OCI-LY1 (cell line): ENCODE measurements around the gene SLC7A8.

ENCODE experiments used
- H2AFZ ChIP-seq: fragments of 200-600 bp; sonication (generic), shearing (Covaris generic); 2 replicates; pipeline ENCODE4 v1.6.0; 2014; ENCODE audit warnings: antibody characterized with exemption, mild to moderate bottlenecking, low read length
- H3F3A ChIP-seq: fragments of 200-600 bp; sonication (generic), shearing (Covaris generic); 2 replicates; pipeline ENCODE4 v1.6.0; 2014; ENCODE audit warnings: mild to moderate bottlenecking, antibody characterized with exemption, low read length, moderate library complexity; ENCODE audit not compliant: insufficient read depth
- H3K27ac ChIP-seq: fragments of 200-600 bp; sonication (generic); 2 replicates; pipeline ENCODE4 v1.5.1; 2014; ENCODE audit warnings: low read length, mixed run types, mild to moderate bottlenecking, low read depth; ENCODE audit not compliant: poor library complexity, severe bottlenecking
- H3K27me3 ChIP-seq: fragments of 200-600 bp; sonication (generic); 2 replicates; pipeline ENCODE4 v1.6.0; 2014; ENCODE audit warnings: antibody characterized with exemption, mild to moderate bottlenecking, low read length, moderate library complexity; ENCODE audit not compliant: insufficient read depth
- H3K36me3 ChIP-seq: fragments of 200-600 bp; sonication (generic); 2 replicates; pipeline ENCODE4 v1.6.1; 2014; ENCODE audit warnings: mild to moderate bottlenecking, antibody characterized with exemption, low read length, moderate library complexity, mixed read lengths; ENCODE audit not compliant: insufficient read depth
- H3K4me1 ChIP-seq: fragments of 200-600 bp; sonication (generic); 2 replicates; pipeline ENCODE4 v1.5.1; 2014; ENCODE audit warnings: mild to moderate bottlenecking, low read length, moderate library complexity; ENCODE audit not compliant: insufficient read depth, severe bottlenecking
- H3K4me2 ChIP-seq: fragments of 200-600 bp; sonication (generic), shearing (Covaris generic); 2 replicates; pipeline ENCODE4 v1.6.1; 2014; ENCODE audit warnings: low read length
- H3K4me3 ChIP-seq: fragments of 200-600 bp; sonication (generic); 2 replicates; pipeline ENCODE4 v1.5.1; 2014; ENCODE audit warnings: low read length, low read depth, mild to moderate bottlenecking, mixed read lengths; ENCODE audit not compliant: poor library complexity, severe bottlenecking
- H3K79me2 ChIP-seq: fragments of 200-600 bp; shearing (Covaris generic); 2 replicates; pipeline ENCODE4 v1.6.1; 2016; ENCODE audit warnings: mixed run types, low read length, mixed read lengths; ENCODE audit not compliant: insufficient read depth
- H3K9ac ChIP-seq: fragments of 200-600 bp; sonication (generic), shearing (Covaris generic); 2 replicates; pipeline ENCODE4 v1.6.1; 2014; ENCODE audit warnings: mild to moderate bottlenecking, low read length, mixed read lengths
- H3K9me2 ChIP-seq: fragments of 200-600 bp; sonication (generic), shearing (Covaris generic); 2 replicates; pipeline ENCODE4 v1.6.1; 2014; ENCODE audit warnings: low read depth, mild to moderate bottlenecking, low read length, mixed read lengths
- H3K9me3 ChIP-seq: fragments of 200-600 bp; shearing (Covaris generic); 2 replicates; pipeline ENCODE4 v1.6.1; 2014; ENCODE audit warnings: low read length, mixed read lengths
- H4K20me1 ChIP-seq: fragments of 200-600 bp; sonication (generic), shearing (Covaris generic); 2 replicates; pipeline ENCODE4 v1.6.0; 2016; ENCODE audit warnings: mild to moderate bottlenecking, low read length; ENCODE audit not compliant: insufficient read depth
- EZH2 ChIP-seq: fragments of 200-600 bp; sonication (generic), shearing (Covaris generic); IDR thresholded peaks from 2 replicates; pipeline ENCODE4 v1.8.0; 2017; ENCODE audit warnings: borderline replicate concordance, mixed run types, mild to moderate bottlenecking, antibody characterized with exemption, low read length, moderate library complexity, mixed read lengths
- TF ChIP-seq, protein P1 (sequence below): fragments of 200-600 bp; sonication (generic), shearing (Covaris generic); IDR thresholded peaks from 2 replicates; pipeline ENCODE4 v1.5.1; 2017; ENCODE audit warnings: mild to moderate bottlenecking, antibody characterized with exemption, low read length, moderate library complexity, mixed read lengths

The SLC7A8 gene

DNA sequence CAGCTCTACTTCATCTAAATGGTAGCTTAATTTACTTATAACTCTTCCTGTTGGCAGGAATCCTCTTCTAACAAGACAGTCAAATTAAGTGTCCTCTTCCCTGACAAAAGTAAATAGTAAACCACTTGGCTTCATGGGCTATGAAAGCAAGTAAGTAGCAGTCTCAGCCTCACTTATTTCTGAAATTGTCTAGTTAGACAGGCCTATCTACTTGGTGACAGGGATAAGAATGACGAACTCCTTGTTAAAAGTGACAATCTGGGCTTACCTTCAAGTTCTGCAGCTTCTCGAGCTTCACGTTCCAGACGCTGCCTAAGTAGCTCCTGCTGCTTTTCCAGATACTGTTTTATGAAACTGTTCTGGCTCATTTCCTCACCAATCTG lies 93.2 kb downstream of the SLC7A8 start:
- H3F3A ChIP-seq = no peaks in the 10 kb centered on the region
- no peak overlapping the region for H2AFZ ChIP-seq
- no peak overlapping the region for H3K4me3 ChIP-seq
- H3K79me2 ChIP-seq = peaks cover 25% of the 10 kb centered on the region
- peaks cover 81% of the 10 kb centered on the region for H3K36me3 ChIP-seq
- H3K27ac ChIP-seq = no peak overlapping the region
- H4K20me1 ChIP-seq = no peaks in the 10 kb centered on the region
- no peaks in the 10 kb centered on the region for H3K27me3 ChIP-seq
- H3K4me1 ChIP-seq = peaks cover 13% of the 10 kb centered on the region
- H3K9ac ChIP-seq = no peak overlapping the region
- H3K9me3 ChIP-seq = no peaks in the 10 kb centered on the region
- no peak for TF ChIP-seq EZH2
- TF ChIP-seq, protein P1, sequence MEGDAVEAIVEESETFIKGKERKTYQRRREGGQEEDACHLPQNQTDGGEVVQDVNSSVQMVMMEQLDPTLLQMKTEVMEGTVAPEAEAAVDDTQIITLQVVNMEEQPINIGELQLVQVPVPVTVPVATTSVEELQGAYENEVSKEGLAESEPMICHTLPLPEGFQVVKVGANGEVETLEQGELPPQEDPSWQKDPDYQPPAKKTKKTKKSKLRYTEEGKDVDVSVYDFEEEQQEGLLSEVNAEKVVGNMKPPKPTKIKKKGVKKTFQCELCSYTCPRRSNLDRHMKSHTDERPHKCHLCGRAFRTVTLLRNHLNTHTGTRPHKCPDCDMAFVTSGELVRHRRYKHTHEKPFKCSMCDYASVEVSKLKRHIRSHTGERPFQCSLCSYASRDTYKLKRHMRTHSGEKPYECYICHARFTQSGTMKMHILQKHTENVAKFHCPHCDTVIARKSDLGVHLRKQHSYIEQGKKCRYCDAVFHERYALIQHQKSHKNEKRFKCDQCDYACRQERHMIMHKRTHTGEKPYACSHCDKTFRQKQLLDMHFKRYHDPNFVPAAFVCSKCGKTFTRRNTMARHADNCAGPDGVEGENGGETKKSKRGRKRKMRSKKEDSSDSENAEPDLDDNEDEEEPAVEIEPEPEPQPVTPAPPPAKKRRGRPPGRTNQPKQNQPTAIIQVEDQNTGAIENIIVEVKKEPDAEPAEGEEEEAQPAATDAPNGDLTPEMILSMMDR = no peak
- no peak overlapping the region for H3K4me2 ChIP-seq
- H3K9me2 ChIP-seq = no peaks in the 10 kb centered on the region

- Histone ChIP-seq H3K36me3 (peaks cover 87% of the 10 kb centered on the region), H3K9me2 (no peaks in the 10 kb centered on the region), H3K4me3 (no peak overlapping the region), H3K9me3 (no peaks in the 10 kb centered on the region), H3K79me2 (peaks cover 25% of the 10 kb centered on the region), H3K4me1 (peaks cover 13% of the 10 kb centered on the region), H3K27ac (no peak overlapping the region), H4K20me1 (no peaks in the 10 kb centered on the region), H2AFZ (no peak overlapping the region), H3K4me2 (no peak overlapping the region), H3K9ac (no peak overlapping the region), H3F3A (no peaks in the 10 kb centered on the region), H3K27me3 (no peaks in the 10 kb centered on the region)
- TF ChIP-seq, protein P1 = no peak
- no peak for TF ChIP-seq EZH2
Measured at GRCh38 chr14:23089498-23090253, 93.8 kb downstream of the SLC7A8 start.

DNA sequence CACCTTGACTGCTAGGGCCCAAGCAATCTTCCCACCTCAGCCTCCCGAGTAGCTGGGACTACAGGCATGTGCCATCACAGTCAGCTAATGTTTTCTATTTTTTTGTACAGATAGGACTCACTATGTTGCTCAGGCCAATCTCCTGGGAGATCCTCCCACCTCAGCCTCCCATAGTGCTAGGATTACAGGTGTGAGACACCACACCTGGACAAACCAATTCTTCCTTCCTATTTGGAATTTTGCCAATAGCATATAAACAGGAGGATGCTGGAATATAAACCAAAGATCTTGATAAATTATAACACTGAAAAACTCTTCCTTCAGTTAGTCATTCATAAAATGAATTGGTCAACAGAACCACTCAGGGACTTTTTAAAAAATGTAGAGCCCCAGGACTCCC lies 96.9 kb downstream of the SLC7A8 start:
- H3F3A ChIP-seq = no peaks in the 10 kb centered on the region
- no peaks in the 10 kb centered on the region for H3K79me2 ChIP-seq
- H3K4me3 ChIP-seq = no peak overlapping the region

More for the DNA sequence above, 96.9 kb downstream of the SLC7A8 start:
- H3K9me2 ChIP-seq = no peaks in the 10 kb centered on the region
- H3K4me1 ChIP-seq = no peaks in the 10 kb centered on the region
- H3K4me2 ChIP-seq = no peak overlapping the region
- no peak overlapping the region for H3K27ac ChIP-seq
- no peaks in the 10 kb centered on the region for H3K27me3 ChIP-seq
- H2AFZ ChIP-seq = no peak overlapping the region
- no peaks in the 10 kb centered on the region for H3K9me3 ChIP-seq
- no peak overlapping the region for H3K9ac ChIP-seq
- peaks cover 99% of the 10 kb centered on the region for H3K36me3 ChIP-seq
- TF ChIP-seq EZH2 = no peak
- TF ChIP-seq, protein P1 = no peak
- no peaks in the 10 kb centered on the region for H4K20me1 ChIP-seq
